ENCODE measurements around the gene IL6R. TPM values are rescaled to one million over a fixed set of nuclear protein-coding genes. Genes with fewer than 3 reads are reported as not detected.

Gene IL6R
- total RNA-seq, 1 experiment from 2014 or later = 12.2 TPM

DNA sequence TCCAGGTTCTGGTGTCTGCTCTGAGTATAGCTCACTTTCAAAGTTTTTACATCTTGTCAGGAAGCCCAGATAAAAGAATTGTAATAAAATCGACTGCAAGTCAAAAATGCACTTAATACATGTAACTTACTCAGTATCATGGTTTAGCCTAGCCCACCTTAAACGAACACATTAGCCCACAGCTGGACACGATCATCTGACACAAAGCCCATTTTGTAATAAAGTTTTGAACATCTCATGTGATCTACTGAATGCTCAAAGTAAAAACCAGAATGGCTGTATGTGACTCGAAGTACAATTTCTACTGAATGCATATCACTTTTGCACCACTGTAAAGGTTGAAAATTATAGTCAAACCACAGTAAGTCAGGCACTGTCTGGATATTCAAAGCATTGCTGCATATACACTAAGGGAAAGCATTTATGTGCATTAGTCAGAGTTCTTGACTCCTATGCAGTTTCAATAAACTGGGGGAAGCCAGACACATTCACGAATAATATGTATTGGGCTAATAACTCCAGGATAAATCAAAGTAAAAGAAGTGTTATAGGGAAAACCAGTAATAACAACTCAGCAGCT lies 84.6 kb downstream of the IL6R start:
- ChIA-PET CTCF (interaction anchor here (0.7 kb wide), 1 partner anchor 57 kb away, joined by 5 read pairs; no protein-coding TSS in a partner anchor), POLR2A (no interaction called here)
- DNase-seq (ENCODE audit: low read depth, low spot score) (no peak), ATAC-seq (no peak)
- no TSS peak for BruUV-seq (replicated peaks)
- Histone ChIP-seq H3K27ac (ENCODE audit: low read length) (no peak overlapping the region), H3K9me3 (ENCODE audit: control insufficient read depth, insufficient read depth, low read depth, low read length) (no peaks in the 10 kb centered on the region), H3K27me3 (ENCODE audit: control insufficient read depth, insufficient read depth, low read length) (peaks cover 13% of the 10 kb centered on the region; the same call in 1 of the 2 replicates), H3K36me3 (ENCODE audit: control insufficient read depth, insufficient read depth, low read length) (no peaks in the 10 kb centered on the region), H3K4me1 (ENCODE audit: control insufficient read depth, insufficient read depth, low read length) (no peaks in the 10 kb centered on the region), H3K4me3 (ENCODE audit: low read depth in 2 of 2, low read length in 2 of 2) (no peak overlapping the region)
- intact Hi-C loops (cut with micrococcal nuclease; ENCODE audit: unreplicated experiment) (loop anchor here (5.0 kb wide), 1 partner anchor 48 kb away; no protein-coding TSS in a partner anchor), in situ Hi-C loops (cut with HindIII; ENCODE audit: low pct_unique_long_range_greater_than_20kb, low sequenced_read_pairs) (no loop called here)
- TF ChIP-seq, protein P1, sequence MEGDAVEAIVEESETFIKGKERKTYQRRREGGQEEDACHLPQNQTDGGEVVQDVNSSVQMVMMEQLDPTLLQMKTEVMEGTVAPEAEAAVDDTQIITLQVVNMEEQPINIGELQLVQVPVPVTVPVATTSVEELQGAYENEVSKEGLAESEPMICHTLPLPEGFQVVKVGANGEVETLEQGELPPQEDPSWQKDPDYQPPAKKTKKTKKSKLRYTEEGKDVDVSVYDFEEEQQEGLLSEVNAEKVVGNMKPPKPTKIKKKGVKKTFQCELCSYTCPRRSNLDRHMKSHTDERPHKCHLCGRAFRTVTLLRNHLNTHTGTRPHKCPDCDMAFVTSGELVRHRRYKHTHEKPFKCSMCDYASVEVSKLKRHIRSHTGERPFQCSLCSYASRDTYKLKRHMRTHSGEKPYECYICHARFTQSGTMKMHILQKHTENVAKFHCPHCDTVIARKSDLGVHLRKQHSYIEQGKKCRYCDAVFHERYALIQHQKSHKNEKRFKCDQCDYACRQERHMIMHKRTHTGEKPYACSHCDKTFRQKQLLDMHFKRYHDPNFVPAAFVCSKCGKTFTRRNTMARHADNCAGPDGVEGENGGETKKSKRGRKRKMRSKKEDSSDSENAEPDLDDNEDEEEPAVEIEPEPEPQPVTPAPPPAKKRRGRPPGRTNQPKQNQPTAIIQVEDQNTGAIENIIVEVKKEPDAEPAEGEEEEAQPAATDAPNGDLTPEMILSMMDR (IDR thresholded peaks at IDR 0.05) = no peak
- TF ChIP-seq, protein P2, sequence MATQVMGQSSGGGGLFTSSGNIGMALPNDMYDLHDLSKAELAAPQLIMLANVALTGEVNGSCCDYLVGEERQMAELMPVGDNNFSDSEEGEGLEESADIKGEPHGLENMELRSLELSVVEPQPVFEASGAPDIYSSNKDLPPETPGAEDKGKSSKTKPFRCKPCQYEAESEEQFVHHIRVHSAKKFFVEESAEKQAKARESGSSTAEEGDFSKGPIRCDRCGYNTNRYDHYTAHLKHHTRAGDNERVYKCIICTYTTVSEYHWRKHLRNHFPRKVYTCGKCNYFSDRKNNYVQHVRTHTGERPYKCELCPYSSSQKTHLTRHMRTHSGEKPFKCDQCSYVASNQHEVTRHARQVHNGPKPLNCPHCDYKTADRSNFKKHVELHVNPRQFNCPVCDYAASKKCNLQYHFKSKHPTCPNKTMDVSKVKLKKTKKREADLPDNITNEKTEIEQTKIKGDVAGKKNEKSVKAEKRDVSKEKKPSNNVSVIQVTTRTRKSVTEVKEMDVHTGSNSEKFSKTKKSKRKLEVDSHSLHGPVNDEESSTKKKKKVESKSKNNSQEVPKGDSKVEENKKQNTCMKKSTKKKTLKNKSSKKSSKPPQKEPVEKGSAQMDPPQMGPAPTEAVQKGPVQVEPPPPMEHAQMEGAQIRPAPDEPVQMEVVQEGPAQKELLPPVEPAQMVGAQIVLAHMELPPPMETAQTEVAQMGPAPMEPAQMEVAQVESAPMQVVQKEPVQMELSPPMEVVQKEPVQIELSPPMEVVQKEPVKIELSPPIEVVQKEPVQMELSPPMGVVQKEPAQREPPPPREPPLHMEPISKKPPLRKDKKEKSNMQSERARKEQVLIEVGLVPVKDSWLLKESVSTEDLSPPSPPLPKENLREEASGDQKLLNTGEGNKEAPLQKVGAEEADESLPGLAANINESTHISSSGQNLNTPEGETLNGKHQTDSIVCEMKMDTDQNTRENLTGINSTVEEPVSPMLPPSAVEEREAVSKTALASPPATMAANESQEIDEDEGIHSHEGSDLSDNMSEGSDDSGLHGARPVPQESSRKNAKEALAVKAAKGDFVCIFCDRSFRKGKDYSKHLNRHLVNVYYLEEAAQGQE (IDR thresholded peaks at IDR 0.05; ENCODE audit: insufficient read depth in 1 of 2, low read depth in 2 of 2, low read length in 1 of 2) = no peak
- TF ChIP-seq POLR2AphosphoS5 (IDR thresholded peaks at IDR 0.05; ENCODE audit: low read depth, low read length) (no peak), TCF7L2 (IDR thresholded peaks at IDR 0.05; ENCODE audit: low read depth, low read length) (no peak), SIN3A (IDR thresholded peaks at IDR 0.05; ENCODE audit: borderline replicate concordance, insufficient read depth, low read depth, low read length) (no peak)

- no peak overlapping the region for H3K27ac ChIP-seq (ENCODE audit: low read length)
- ChIA-PET CTCF (interaction anchor here (0.7 kb wide), 1 partner anchor 56 kb away, joined by 5 read pairs; no protein-coding TSS in a partner anchor), POLR2A (no interaction called here)
- H3K36me3 ChIP-seq (ENCODE audit: control insufficient read depth, insufficient read depth, low read length) = no peaks in the 10 kb centered on the region
- no peak for DNase-seq (ENCODE audit: low read depth, low spot score)
- ATAC-seq = no peak
- in situ Hi-C loops (cut with HindIII; ENCODE audit: low pct_unique_long_range_greater_than_20kb, low sequenced_read_pairs) (no loop called here), intact Hi-C loops (cut with micrococcal nuclease; ENCODE audit: unreplicated experiment) (loop anchor here (5.0 kb wide), 1 partner anchor 47 kb away; no protein-coding TSS in a partner anchor)
- H3K4me3 ChIP-seq (ENCODE audit: low read depth in 2 of 2, low read length in 2 of 2) = no peak overlapping the region
- H3K9me3 ChIP-seq (ENCODE audit: control insufficient read depth, insufficient read depth, low read depth, low read length) = no peaks in the 10 kb centered on the region
- no peaks in the 10 kb centered on the region for H3K4me1 ChIP-seq (ENCODE audit: control insufficient read depth, insufficient read depth, low read length)
- H3K27me3 ChIP-seq (ENCODE audit: control insufficient read depth, insufficient read depth, low read length) = peaks cover 16% of the 10 kb centered on the region; the same call in 1 of the 2 replicates
- TF ChIP-seq TCF7L2 (IDR thresholded peaks at IDR 0.05; ENCODE audit: low read depth, low read length) (no peak), SIN3A (IDR thresholded peaks at IDR 0.05; ENCODE audit: borderline replicate concordance, insufficient read depth, low read depth, low read length) (no peak), POLR2AphosphoS5 (IDR thresholded peaks at IDR 0.05; ENCODE audit: low read depth, low read length) (no peak)
- TF ChIP-seq, protein P2 (IDR thresholded peaks at IDR 0.05; ENCODE audit: insufficient read depth in 1 of 2, low read depth in 2 of 2, low read length in 1 of 2) = no peak
- TF ChIP-seq, protein P1 (IDR thresholded peaks at IDR 0.05) = no peak
- BruUV-seq (replicated peaks) = no TSS peak
Measured at GRCh38 chr1:154490317-154490716, 85.2 kb downstream of the IL6R start.

Measured in Panc1 (cell line).